HEK293T (cell line): Measurements from ENCODE around the gene ACTR1B.

ENCODE experiments used
- BHLHE40 ChIP-seq: fragments of 450-650 bp; IDR thresholded peaks from 2 replicates; pipeline ENCODE4 v1.6.1; 2016; ENCODE audit warnings: mild to moderate bottlenecking, moderate library complexity, borderline replicate concordance
- CTBP1 ChIP-seq: fragments of 450-650 bp; IDR thresholded peaks from 2 replicates; pipeline ENCODE4 v1.6.1; 2016; ENCODE audit warnings: borderline replicate concordance
- FOXA1 ChIP-seq: fragments of 450-650 bp; IDR thresholded peaks from 2 replicates; pipeline ENCODE4 v1.6.1; 2016; ENCODE audit warnings: mild to moderate bottlenecking
- FOXK2 ChIP-seq: fragments of 450-650 bp; IDR thresholded peaks from 2 replicates; pipeline ENCODE4 v1.6.1; 2016; ENCODE audit warnings: mild to moderate bottlenecking
- FOXM1 ChIP-seq: fragments of 450-650 bp; IDR thresholded peaks from 2 replicates; pipeline ENCODE4 v1.6.1; 2017; ENCODE audit warnings: mild to moderate bottlenecking, borderline replicate concordance
- HDGF ChIP-seq: fragments of 450-650 bp; IDR thresholded peaks from 2 replicates; pipeline ENCODE4 v1.6.1; 2017; ENCODE audit warnings: antibody characterized with exemption, borderline replicate concordance
- L3MBTL2 ChIP-seq: fragments of 450-650 bp; conservative IDR thresholded peaks from 2 replicates; pipeline ENCODE4 v1.6.1; 2016; ENCODE audit warnings: mild to moderate bottlenecking
- NFRKB ChIP-seq: fragments of 450-650 bp; IDR thresholded peaks from 2 replicates; pipeline ENCODE4 v1.6.1; 2016; ENCODE audit warnings: mild to moderate bottlenecking, moderate library complexity
- SUZ12 ChIP-seq: fragments of 450-650 bp; IDR thresholded peaks from 2 replicates; pipeline ENCODE4 v1.6.1; 2016; ENCODE audit warnings: mild to moderate bottlenecking
- ZNF384 ChIP-seq: fragments of 450-650 bp; IDR thresholded peaks from 2 replicates; pipeline ENCODE4 v1.6.1; 2016
- TF ChIP-seq, protein P1 (sequence below): fragments of 450-650 bp; IDR thresholded peaks from 2 replicates; pipeline ENCODE4 v1.6.1; 2016

DNA sequence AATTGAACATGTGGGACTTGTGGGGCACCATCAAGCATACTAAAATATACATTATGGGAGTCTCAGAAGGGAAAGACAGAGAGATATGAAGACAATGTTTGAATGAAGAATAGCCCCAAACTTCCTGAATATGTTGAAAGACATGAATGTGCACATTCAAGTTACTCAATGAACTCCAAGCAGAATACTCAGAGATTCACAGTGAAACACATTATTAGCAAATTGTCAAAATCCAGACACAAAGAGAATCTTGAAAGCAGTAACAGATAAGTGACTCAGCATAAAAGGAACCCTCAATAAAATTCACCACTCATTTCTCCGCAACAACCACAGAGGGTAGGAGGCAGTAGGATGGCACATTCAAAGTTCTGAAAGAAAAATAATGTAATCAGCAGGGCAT, 14.5 kb upstream of the ACTR1B start:
- TF ChIP-seq HDGF = no peak
- TF ChIP-seq, protein P1, sequence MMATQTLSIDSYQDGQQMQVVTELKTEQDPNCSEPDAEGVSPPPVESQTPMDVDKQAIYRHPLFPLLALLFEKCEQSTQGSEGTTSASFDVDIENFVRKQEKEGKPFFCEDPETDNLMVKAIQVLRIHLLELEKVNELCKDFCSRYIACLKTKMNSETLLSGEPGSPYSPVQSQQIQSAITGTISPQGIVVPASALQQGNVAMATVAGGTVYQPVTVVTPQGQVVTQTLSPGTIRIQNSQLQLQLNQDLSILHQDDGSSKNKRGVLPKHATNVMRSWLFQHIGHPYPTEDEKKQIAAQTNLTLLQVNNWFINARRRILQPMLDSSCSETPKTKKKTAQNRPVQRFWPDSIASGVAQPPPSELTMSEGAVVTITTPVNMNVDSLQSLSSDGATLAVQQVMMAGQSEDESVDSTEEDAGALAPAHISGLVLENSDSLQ = no peak
- no peak for TF ChIP-seq SUZ12
- TF ChIP-seq L3MBTL2 = no peak
- TF ChIP-seq CTBP1 = no peak
- TF ChIP-seq NFRKB = no peak
- no peak for TF ChIP-seq FOXM1
- no peak for TF ChIP-seq BHLHE40
- TF ChIP-seq FOXA1 = no peak
- TF ChIP-seq FOXK2 = no peak
- no peak for TF ChIP-seq ZNF384
